GM23248 (cell line): ENCODE results near the gene TMEM108.

Experiments used
- EZH2 ChIP-seq: fragments of 200-600 bp; sonication (generic); IDR thresholded peaks from 2 replicates; pipeline ENCODE4 v1.6.1; 2018; ENCODE audit warnings: antibody characterized with exemption, mild to moderate bottlenecking; ENCODE audit not compliant: insufficient read depth, poor library complexity, severe bottlenecking
- EZH2phosphoT487 ChIP-seq: fragments of 200-600 bp; sonication (generic); IDR thresholded peaks from 2 replicates; pipeline ENCODE4 v1.6.1; 2018; ENCODE audit warnings: antibody characterized with exemption, moderate library complexity, mild to moderate bottlenecking, low read depth; ENCODE audit not compliant: insufficient read depth

- TF ChIP-seq EZH2phosphoT487: no peak
- no peak for TF ChIP-seq EZH2
These were observed 81.0 kb downstream of the TMEM108 start for GRCh38 chr3:133119176-133119575.
